Raji (cell line): ENCODE data around the gene CCSAP.

ENCODE experiments used
- POLR2A ChIP-seq: IDR thresholded peaks from 2 replicates; pipeline ENCODE4 v1.6.1; 2011; ENCODE audit warnings: low read depth, low read length, control low read depth; ENCODE audit not compliant: insufficient read depth

Gene CCSAP

DNA sequence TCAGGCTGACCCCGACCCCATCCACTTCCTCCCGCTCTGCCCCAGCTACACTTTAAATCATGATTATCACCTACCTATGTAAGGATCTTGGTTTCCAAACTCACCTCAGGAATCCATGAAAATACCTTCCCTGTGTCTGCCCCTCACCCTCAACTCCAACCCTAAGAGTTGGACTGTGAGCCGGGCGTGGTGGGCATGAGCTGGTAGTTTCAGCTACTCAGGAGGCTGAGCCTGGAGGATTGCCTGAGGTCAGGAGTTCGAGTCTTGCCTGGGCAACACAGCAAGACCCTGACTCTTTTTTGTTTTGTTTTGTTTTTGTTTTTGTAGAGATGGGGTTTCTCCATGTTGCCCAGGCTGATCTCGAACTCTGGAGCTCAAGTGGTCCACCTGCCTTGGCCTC, 30.5 kb upstream of the CCSAP start:
- no peak for TF ChIP-seq POLR2A

DNA sequence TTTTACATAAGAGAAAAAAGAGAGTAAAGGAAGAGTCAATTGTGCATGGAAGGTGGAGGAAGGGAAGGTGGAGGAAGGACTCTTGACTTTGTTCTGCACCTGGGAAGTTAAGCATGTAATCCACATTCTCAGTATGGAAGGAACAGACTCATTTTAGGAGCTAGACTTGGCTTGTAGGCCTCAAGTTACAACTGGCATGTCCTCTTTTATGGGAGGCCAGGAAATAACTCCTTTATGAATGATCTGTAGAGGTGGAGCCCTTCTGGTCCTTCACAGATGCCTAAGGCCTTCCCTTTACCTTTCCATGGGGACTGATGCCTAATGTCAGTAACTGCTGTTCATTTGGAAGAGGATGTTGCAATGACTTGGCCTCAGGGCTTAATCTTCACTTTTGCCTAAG, 29.4 kb upstream of the CCSAP start:
- TF ChIP-seq POLR2A, result no peak

DNA sequence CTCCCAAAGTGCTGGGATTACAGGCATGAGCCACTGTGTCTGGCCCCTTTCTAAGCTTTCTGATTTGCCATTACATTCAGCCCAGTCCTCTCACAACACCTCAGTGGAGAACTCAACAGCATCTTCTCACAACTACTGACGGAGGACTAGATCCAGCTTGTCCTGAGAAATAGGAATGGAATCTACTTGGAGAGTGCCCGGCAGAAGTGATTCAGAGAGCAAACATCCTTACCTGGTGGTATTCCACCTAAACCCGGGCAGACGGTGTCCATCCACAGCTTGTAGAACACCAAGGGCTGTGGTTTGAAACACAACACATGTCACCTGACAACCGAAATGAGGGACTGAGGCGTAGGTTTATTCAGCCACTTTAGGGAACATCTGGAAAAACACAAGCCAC, 28.8 kb upstream of the CCSAP start:
- no peak for TF ChIP-seq POLR2A

DNA sequence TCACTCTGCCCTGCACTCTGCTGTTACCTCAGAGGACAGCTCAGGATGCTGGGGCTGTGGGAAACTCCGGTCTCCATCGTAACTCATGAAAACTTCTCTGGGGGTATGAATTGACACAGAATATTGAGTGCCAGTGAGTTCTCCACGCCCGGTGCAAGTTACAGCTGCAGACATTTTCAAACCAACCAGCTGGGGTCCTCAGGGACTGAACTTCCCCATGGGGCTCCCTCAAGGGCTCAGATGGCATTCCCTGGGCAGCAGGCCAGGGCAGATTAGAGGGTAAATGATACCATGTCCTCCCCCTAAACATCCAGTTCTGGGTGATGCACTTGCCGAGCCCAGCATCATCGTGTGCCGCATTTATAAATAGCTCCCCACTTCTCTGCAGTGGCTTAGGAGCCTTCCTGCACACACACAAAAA, 27.8 kb upstream of the CCSAP start:
- TF ChIP-seq POLR2A, result no peak

DNA sequence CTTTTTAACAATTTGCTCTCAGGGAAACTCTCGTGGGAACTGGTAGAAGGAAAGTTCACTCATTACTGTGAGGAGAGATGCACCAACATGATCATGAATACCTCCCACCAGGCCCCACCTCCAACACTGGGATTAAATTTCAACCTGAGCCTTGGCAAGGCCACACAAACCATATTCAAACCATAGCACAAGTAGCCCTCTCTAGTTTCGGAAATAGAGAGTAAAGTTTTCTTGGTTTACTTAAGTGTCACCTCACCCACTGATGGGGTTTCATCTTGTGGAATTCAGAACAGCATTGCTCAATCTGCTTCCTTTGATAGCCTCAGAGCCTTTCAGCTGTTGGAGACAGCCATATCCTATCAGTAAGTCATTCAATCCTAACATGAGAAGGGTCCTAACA, 25.5 kb upstream of the CCSAP start:
- TF ChIP-seq POLR2A, result no peak

DNA sequence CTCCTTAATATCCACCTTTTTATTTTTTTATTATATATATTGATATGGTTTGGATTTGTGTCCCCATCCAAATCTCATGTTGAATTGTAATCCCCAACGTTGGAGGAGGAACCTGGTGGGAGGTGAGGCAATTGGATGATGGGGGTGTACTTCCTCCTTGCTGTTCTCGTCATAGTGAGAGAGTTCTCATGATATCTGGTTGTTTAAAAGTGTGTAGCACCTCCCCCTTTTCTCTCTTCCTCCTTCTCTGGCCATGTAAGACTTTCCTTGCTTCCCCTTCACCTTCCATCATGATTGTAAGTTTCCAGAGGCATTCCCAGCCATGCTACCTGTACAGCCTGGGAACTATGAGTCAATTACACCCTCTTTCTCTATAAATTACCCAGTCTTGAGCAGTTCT, 22.7 kb upstream of the CCSAP start:
- TF ChIP-seq POLR2A, result no peak

DNA sequence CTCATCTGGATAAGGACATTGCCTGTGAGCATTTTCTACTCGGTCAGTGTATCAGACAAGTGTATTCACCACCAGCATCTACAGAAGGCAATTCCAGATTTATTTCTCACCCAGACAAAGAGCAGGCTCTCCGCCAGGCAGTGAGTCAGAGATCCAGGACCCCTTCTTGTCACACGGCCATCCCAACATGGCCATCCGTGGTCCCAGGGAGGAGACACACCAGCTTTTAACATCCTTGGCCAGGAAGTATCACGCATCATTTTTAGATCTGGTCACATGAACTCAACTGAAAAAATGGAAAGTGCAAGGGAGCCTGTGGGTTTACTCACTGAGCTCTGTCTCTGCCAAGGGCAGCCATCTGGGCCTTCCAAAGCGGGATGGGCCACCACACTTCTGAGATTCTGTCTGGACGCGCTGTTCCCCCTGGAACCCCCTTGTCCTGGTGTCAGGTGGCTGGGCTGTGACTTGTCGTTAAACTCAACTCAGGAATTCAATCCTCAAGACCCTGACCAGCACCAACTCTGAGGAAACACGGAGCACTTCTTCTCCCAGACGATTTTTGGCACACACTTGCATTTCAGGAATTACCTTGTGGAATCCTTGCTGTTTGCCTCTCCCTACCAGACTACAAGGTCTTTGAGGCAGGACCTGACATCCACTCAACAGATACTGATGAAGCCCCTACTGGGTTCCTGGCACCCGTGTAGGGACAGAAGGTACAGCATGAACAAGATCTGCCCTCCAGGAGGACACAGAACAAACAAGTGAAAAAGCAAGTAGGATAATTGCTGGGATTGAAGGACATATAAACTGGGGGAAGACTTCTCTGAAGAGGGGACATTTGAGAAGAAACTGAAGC, 21.6 kb upstream of the CCSAP start:
- no peak for TF ChIP-seq POLR2A

DNA sequence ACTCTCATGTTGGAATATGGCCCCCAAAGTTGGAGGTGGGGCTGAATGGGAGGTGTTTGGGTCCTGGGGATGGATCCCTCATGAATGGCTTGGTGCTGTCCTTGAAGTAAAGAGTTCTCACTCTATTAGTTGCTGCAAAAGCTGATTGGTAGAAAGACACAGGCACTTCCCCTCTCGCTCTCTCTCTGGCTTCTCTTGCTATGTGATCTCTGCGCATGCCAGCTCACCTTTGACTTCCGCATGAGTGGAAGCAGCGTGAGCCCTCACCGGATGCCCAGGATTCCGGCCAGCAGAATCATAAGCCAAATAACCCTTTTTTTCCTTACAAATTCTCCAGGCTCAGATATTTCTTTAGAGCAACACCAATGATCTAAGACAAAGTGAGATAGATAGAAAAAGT, 20.9 kb upstream of the CCSAP start:
- no peak for TF ChIP-seq POLR2A

DNA sequence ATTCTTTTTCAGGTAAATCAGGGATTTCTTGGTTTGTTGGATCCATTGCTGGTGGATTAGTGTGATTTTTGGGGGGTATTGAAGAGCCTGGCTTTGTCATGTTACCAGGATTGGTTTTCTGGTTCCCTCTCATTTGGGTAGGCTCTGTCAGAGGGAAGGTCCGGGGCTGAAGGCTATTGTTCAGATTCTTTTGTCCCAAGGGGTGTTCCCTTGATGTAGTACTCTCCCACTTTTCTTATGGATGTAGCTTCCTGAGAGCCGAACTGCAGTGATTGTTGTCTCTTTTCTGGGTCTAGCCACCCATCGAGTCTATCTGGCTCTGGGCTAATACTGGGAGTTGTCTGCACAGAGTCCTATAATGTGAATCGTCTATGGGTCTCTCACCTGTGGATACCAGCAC, 17.6 kb upstream of the CCSAP start:
- TF ChIP-seq POLR2A, result no peak

DNA sequence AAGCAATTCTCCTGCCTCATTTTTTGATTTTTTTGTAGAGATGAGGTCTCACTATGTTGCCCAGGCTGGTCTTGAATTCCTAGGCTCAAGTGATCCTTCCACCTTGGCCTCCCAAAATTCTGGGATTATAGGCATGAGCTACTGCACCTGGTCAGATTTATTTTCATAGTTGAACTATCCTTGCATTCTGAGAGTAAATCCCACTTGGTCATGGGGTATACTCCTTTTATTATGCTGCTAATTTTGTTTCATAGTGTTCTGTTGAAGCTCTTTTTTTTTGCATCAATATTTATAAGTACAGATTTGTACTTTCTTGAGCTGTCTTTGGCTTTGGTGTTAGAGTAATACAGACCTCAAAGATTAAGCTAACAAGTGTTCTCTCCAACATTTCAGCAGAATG, 12.8 kb upstream of the CCSAP start:
- no peak for TF ChIP-seq POLR2A

DNA sequence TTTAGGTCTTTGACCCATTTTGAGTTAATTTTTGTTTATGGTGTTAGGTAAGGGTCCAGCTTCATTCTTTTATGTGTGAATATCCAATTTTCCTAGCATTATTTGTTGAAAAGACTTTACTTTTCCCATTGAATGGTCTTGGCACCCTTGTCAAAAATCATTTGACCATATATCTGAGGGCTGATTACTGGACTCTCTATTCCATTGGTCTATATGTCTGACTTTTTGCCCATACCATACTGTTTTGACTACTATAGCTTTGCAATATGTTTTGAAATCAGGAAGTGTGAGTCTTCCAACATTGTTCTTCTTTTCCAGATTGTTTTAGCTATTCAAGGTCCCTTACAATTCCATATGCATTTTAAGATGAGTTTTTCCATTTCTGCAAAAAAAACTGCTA, 11.4 kb upstream of the CCSAP start:
- no peak for TF ChIP-seq POLR2A

DNA sequence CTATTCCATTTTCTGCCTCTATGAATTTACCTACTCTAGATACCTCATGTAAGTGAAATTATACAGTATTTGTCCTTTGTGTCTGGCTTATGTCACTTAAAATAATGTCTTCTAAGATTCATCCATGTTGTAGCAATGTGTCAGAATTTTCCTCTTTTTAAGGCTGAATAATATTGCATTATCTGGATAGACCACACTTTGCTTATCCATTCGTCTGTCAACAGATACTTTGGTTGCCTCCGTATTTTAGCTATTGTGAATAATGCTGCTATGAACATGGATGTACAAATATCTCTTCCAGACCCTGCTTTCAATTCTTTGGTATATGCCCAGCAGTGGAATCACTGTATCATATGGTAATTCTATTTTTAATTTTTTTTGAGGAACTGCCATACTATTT, 10.1 kb upstream of the CCSAP start:
- TF ChIP-seq POLR2A, result no peak

DNA sequence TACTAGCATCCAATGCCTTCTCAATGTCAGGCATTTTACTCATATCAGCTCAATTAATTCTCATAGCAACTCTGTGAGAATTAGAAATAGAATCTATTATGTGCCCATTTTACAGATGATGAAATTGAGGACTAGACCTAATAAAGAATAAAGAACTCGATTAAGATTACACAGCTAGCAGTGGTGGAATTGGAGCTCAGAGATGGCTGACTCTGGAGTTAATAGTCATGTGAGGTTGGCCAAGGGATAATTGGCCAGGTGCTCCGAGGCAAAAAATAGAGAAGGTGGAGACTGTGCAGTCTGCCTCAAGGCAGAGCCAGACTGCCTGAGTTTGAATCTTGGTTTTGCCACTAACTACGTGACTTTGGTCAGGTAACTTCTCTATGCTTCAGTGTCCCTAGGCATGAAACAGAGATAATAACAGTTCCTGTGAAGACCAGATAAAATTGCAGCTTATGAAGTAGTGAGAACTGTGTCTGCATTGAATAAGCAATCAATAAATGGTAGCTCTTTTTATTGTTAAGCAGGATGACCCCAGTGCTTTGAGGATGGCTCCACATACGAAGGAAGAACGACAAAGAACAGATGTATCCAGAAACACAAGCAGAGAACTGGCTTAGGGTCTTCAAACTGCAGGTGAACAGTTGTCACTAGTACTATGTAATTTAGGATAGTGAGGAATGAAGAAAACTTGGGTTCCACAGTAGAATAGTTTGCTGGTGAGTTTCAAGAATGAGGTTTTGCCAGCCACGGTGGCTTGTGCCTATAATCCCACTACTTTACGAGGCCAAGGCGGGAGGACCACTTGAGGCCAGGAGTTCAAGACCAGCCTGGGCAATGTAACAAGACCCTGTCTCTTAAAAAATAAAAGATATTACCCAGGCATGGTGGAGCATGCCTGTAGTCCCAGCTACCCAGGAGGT, 6.9 kb upstream of the CCSAP start:
- TF ChIP-seq POLR2A, result no peak

DNA sequence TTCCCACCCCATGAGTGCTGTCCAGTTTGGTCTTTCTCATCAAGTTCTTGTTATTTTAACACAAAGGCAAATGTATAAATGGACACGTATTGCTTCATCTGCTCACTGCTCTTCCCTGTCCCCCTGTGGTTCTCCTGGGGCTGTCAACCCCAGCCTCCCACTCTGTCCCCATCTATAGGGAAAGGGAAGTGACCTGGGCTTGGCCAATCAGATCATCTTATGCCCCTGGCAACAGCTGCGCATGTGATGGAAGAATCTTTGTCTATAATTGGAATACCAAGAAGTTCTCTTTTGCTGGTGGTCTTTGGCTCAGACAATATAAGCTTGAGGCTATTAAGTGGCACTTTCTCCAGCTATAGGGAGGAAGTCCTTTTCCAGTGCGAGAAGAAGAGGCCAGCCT, 4.7 kb upstream of the CCSAP start:
- TF ChIP-seq POLR2A, result no peak

DNA sequence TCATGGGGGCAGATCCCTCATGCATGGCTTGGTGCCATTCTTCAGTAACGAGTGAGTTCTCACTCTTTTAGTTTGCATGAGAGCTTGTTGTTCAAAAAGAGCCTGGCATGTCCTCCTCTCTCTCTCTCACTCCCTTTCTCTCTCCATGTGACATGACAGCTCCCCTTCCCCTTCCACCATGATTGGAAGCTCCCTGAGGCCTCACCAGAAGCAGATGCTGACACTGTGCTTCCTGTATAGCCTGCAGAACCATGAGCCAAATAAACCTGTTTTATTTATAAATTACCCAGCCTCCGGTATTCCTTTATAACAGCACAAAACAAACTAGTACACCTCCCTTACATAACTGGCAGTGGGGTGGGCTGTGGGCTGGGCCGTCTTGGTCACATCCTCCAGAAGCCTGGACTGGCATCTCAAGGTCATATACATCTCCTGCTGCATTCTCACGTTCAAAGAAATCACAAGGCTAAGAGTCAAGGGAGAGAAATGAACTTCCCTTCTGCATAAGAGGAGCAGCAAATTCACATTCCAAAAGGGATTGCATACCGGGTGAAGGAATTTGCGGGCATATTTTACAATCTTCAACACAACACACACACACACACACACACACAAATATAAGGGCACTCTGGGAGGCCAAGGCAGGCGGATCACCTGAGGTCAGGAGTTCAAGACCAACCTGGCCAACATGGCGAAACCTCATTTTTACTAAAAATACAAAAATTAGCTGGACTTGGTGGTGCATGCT, 2.3 kb upstream of the CCSAP start:
- TF ChIP-seq POLR2A, result no peak
